Ectodermal cell (in vitro differentiated cells): Measurements from ENCODE around the gene TTC4.
A peak's percentile ranks its signal among the peaks of the same experiment; 100 is the strongest.

Source experiments
- H3K27ac ChIP-seq: 2 replicates; pipeline ENCODE4 v1.7.0; 2013; ENCODE audit warnings: mild to moderate bottlenecking, low read depth, low read length; ENCODE audit not compliant: insufficient read depth, poor library complexity, severe bottlenecking
- H3K27me3 ChIP-seq: 2 replicates; pipeline ENCODE4 v1.7.0; 2013; ENCODE audit warnings: mild to moderate bottlenecking, low read length; ENCODE audit not compliant: insufficient read depth, control insufficient read depth, poor library complexity, severe bottlenecking
- H3K36me3 ChIP-seq: one replicate; pipeline ENCODE4 v1.7.0; 2013; ENCODE audit warnings: low read length; ENCODE audit not compliant: control insufficient read depth, insufficient read depth
- H3K4me1 ChIP-seq: one replicate; pipeline ENCODE4 v1.7.0; 2013; ENCODE audit warnings: low read length; ENCODE audit not compliant: control insufficient read depth, insufficient read depth
- H3K4me3 ChIP-seq: 2 replicates; pipeline ENCODE4 v1.7.0; 2013; ENCODE audit warnings: low read depth, low read length, control low read depth; ENCODE audit not compliant: insufficient read depth
- H3K9me3 ChIP-seq: 2 replicates; pipeline ENCODE4 v1.7.0; 2013; ENCODE audit warnings: mild to moderate bottlenecking, low read length, moderate library complexity; ENCODE audit not compliant: control insufficient read depth
- WGBS, 2 experiments: methylation state at CpG; one replicate each; pipeline ENCODE4 v1.1.7; 2013; ENCODE audit warnings: missing lambda C conversion rate in 2 of 2; 5-methylcytosine and 5-hydroxymethylcytosine counted together

TTC4 gene

DNA sequence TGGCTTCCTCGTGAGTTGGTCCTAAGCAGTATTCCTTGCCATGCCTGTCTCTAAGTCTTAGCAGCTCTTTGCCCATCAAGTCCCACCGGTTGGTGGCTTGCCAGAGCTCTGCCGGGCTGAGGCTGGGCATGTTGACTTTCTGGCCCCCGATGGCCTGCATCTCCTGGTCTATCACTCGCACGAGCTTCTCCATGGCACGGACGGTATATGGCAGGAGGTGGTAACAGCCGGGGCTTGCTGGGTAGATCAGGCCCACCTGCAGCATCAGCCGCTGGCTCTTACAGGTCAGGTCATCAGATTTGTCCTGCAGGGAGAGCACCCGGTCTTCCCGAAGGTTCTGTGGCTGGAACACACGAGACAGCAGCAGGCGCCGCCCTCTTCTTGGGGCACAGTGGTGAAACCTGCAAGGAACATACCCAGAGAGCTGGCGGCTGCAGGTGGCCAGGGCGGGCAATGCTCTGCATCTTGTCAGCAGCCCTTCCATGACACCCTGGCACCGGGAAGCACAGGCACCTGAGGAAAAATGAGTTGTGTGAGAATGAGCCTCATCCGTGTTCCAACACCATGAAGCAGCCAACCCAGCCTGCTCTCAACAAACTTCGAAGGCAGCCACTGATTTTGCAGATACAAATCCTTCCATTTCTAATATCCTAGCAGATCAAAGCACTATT, 43.2 kb downstream of the TTC4 start:
- no peaks in the 10 kb centered on the region for H3K27me3 ChIP-seq
- H3K27ac ChIP-seq, result no peak overlapping the region
- no peaks in the 10 kb centered on the region for H3K4me1 ChIP-seq
- 94 to 95% methylated on average over 20 of the region's 20 CpGs for WGBS, 2 experiments
- H3K9me3 ChIP-seq, result no peaks in the 10 kb centered on the region
- H3K36me3 ChIP-seq, result peaks cover 6% of the 10 kb centered on the region
- H3K4me3 ChIP-seq, result no peak overlapping the region

DNA sequence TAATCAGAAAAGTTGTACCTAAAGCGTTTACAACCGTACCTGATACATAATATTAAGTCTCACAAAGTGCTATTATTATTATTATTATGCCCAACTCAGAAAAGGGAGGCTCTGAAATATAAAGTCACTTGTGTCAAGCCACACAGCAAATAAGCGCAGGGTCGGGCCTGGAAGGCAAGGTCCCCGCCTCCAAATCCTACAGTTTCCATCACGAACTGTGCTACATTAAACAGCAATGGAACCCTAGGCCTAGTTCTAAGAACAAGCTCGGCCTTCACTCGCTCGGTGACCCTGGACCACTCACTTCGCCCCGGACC, 48.1 kb downstream of the TTC4 start:
- peak overlapping the region; percentile 30 for H3K27ac ChIP-seq
- peak overlapping the region; percentile 77 for H3K4me3 ChIP-seq
- no peaks in the 10 kb centered on the region for H3K36me3 ChIP-seq
- peaks cover 3% of the 10 kb centered on the region for H3K4me1 ChIP-seq
- no peaks in the 10 kb centered on the region for H3K9me3 ChIP-seq
- H3K27me3 ChIP-seq, result no peaks in the 10 kb centered on the region
- WGBS, 2 experiments, result 1 to 6% methylated on average over 10 to 11 of the region's 11 CpGs

DNA sequence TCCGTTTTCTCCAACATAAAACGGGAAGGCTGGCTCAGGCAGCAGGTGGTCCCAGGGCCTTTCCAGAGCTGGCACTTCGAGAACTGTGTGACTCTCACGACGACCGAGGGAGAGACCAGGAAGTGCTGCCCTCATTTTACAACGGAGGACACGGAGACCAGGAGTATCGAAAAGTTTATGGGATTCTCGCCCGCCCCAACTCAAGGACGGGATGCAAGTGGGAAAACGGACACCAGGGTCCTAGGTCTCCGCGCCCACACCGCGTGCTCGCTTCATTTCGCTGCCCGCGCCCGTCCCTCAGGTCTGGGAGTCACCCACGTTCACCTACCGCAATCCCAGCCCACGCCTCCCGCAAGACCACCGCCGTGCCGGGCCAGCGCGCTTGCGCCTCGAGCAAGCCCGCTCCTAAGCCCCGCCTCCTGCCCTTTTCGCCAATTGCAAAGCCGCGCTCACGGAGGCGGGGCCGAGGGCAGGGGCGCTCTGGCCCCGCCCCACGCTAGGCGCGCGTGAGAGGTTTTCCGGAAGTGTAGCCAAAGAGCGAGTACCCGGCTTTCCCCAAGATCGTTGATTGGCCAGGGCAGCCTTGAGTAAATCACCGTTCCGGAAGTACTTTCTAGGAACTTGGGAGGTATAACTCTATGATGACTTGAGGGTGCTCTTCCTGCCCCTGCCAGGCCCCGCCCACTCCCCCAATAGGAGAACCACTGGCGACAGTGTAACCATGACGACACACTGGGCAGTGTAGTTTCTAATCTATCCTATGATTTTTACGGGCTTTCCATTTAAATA, 48.7 kb downstream of the TTC4 start, which contains the start of gene PARS2:
Gene PARS2, minus strand, starts transcription at position 391 of the 789 bp plus-strand sequence. CDS start 5,362 bp downstream, outside the sequence.
- peaks cover 3% of the 10 kb centered on the region for H3K4me1 ChIP-seq

DNA sequence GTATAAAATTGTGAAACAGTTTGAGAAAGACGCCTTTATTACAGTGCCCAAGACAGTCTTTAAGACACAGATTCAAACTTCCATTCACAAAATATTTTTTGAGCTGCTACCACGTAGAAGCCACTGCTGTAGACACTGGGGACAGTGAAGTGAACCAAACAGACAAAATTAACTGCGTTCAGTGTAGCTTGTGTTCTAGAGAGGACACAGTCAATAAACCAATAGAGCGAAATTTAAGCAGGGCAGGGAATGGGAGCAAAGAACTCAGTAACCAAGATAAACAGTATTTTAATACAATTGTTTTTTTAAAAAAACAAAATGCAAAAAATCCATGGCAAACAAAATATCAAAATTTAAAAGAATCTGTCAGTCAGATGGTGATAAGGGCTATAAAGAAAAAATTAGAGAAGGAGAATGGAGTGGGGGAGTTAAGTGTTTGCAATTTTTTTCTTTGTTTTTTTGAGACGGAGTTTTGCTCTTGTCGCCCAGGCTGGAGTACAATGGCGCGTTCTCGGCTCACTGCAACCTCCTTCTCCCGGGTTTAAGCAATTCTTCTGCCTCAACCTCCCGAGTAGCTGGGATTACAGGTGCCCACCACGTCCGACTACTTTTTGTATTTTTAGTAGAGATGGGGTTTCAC, 49.4 kb downstream of the TTC4 start:
- Histone ChIP-seq H3K27ac (no peak overlapping the region), H3K27me3 (no peaks in the 10 kb centered on the region), H3K4me3 (peak overlapping the region; percentile 26), H3K4me1 (peaks cover 3% of the 10 kb centered on the region), H3K9me3 (no peaks in the 10 kb centered on the region), H3K36me3 (no peaks in the 10 kb centered on the region)
- WGBS, 2 experiments, result 69 to 71% methylated on average over 13 of the region's 13 CpGs

More for the DNA sequence above, 48.7 kb downstream of the TTC4 start, which contains the start of gene PARS2:
- Histone ChIP-seq H3K27ac (peak within 1 kb of the TSS; percentile 30), H3K36me3 (no peaks in the 10 kb centered on the region), H3K4me3 (peak within 1 kb of the TSS; percentile 77), H3K27me3 (no peaks in the 10 kb centered on the region), H3K9me3 (no peaks in the 10 kb centered on the region)
- 0% methylated on average over 56 to 57 of the region's 57 CpGs for WGBS, 2 experiments

DNA sequence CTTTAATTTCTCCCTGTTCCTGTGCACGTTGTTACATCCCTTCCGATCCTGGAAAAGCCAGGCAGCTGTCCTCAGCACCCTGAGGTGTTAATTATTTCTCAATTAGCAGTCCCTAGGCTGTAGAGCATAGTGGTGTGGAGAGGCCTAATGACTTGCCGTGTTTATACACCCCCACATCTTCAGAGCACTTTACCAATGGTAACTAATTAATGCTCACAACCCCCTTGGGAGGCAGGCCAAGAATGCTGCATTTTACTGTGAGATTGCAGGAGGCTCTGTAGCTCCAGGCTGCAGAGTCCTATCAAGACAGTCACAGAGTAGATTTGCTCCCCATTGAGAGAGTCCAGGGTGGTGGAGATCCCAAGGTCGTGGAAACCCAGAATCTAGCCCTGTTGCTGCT, 51.1 kb downstream of the TTC4 start:
- H3K27me3 ChIP-seq, result no peaks in the 10 kb centered on the region
- no peaks in the 10 kb centered on the region for H3K36me3 ChIP-seq
- H3K9me3 ChIP-seq, result no peaks in the 10 kb centered on the region
- H3K27ac ChIP-seq, result no peak overlapping the region
- H3K4me1 ChIP-seq, result peaks cover 3% of the 10 kb centered on the region
- no peak overlapping the region for H3K4me3 ChIP-seq
- WGBS, 2 experiments, result 68 to 77% methylated on average over 4 of the region's 4 CpGs

DNA sequence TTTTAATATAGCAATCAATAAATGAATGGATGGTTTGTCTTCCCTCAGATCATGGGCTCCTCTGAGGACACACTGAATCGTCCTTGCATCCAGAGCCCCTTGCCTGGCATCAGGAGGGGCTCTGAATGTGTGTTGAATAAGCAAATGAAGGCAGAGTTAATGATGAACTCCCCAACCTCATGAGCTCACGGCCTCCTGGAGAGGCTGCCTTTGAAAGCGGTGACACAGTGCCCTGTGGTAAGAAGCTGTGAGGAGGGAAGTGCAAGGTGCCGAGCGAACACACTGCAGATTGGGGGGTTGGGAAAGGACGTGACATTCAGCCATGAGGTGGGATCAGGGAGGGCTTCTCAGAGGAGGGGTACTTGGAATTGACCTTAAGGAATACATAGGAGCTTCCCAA, 51.9 kb downstream of the TTC4 start:
- H3K27me3 ChIP-seq, result no peaks in the 10 kb centered on the region
- no peaks in the 10 kb centered on the region for H3K36me3 ChIP-seq
- no peaks in the 10 kb centered on the region for H3K9me3 ChIP-seq
- H3K4me1 ChIP-seq, result peaks cover 3% of the 10 kb centered on the region
- H3K27ac ChIP-seq, result no peak overlapping the region
- whole genome bisulfite sequencing, 2 experiments, result 63 to 72% methylated on average over 6 of the region's 6 CpGs
- no peak overlapping the region for H3K4me3 ChIP-seq

DNA sequence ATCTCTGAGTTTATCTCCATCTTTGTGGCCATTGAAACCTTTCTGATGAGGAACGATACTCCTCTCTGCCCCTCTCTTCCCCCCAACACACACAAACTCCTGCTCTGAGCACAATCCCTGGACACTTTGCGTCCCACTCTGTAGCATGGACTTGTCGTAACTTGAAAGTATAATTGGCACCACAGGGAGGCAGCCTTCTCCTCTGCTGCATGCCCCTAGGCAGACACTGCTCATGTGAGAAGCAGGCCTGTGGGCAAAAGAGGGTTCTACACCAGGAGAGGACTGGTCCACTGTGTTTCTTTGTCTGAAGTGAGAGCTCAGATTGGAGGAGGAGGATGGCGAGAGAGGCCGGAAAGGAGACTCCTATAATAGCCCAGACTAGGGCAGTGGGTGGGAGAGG, 52.4 kb downstream of the TTC4 start:
- no peak overlapping the region for H3K27ac ChIP-seq
- no peaks in the 10 kb centered on the region for H3K36me3 ChIP-seq
- no peaks in the 10 kb centered on the region for H3K9me3 ChIP-seq
- H3K4me1 ChIP-seq, result peaks cover 3% of the 10 kb centered on the region
- no peaks in the 10 kb centered on the region for H3K27me3 ChIP-seq
- no peak overlapping the region for H3K4me3 ChIP-seq
- WGBS, 2 experiments, result 86 to 89% methylated on average over 5 of the region's 5 CpGs

DNA sequence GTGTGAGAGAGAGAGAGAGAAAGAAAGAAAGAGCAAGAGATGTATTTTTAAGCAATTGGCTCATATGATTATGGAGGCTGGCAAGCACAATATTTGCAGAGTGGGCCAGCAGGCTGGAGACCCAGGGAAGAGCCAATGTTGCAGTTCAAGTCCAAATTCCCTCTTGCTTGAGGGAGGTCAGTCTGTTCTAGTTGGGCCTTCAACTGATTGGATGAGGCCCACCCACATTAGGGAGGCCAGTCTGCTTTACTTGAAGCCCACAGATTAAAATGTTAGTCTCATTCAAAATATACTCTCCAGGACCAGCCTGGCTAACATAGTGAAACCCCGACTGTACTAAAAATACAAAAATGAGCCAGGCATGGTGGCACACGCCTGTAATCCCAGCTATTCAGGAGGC, 57.3 kb downstream of the TTC4 start:
- no peaks in the 10 kb centered on the region for H3K36me3 ChIP-seq
- H3K27ac ChIP-seq, result no peak overlapping the region
- no peaks in the 10 kb centered on the region for H3K9me3 ChIP-seq
- no peaks in the 10 kb centered on the region for H3K27me3 ChIP-seq
- 84 to 94% methylated on average over 2 of the region's 2 CpGs for WGBS, 2 experiments
- no peaks in the 10 kb centered on the region for H3K4me1 ChIP-seq
- H3K4me3 ChIP-seq, result no peak overlapping the region

DNA sequence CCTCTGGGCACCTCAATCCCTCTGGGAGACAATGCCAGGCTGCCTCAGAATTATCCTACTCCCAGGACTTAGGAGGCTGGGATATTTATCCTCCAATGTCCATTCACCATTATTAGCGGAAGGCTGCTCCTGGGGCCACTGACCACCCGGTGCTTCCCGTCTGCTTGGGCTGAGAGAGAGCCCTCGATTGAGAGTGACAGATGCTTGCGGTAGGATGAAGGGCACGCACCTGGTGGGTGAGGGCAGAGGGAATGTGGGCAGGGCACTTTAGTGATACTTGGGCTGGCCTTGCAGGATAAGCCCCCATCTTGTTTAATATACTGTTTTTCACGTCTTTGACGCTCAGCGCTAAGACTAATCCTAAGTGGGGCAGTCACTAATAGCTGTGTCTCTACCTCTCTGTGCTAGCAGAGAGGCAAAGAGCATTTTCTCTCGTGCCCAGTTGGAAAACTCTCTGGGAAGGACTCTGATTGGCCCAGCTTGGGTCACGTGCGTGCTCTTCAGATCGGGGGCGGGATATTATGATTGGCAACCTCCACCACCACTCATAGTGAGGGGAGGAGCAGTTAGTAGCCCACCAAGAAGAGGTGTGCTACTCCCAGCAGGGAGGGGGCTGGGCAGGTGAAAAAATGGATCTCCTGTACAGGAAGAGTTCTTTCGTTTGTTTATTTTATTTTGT, 59.3 kb downstream of the TTC4 start:
- Histone ChIP-seq H3K9me3 (no peaks in the 10 kb centered on the region), H3K36me3 (no peaks in the 10 kb centered on the region), H3K4me1 (no peaks in the 10 kb centered on the region), H3K27me3 (peaks cover 9% of the 10 kb centered on the region), H3K4me3 (no peak overlapping the region), H3K27ac (no peak overlapping the region)
- WGBS, 2 experiments, result 75 to 77% methylated on average over 15 of the region's 15 CpGs
